ENCODE data around the gene GALNT2.

GALNT2 gene

GRCh38 chr1:230243583-230244353 is 176.7 kb downstream of the GALNT2 start:
- no peak for DNase-seq

DNA sequence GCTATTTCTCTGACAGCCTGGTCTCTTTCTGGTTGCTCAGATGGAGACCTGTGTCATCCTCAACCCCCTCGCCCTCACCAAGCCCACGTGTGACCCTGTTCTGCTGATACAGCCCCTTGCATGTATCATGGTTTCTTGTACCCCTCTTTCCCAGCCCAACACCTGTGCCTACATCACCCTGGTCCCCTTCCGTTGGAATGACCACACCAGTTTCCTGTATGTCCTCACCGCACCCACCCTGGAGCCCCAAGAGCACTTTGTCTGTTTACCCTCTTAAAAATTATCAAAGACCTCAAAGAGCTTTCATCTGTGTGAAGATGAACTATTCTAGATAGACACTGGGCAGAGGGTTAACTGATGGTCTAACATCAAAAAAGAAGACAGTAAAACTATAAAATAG is 179.5 kb downstream of the GALNT2 start:
- no peak for DNase-seq

- no peak for DNase-seq
Observed at GRCh38 chr1:230248016-230248888, 181.2 kb downstream of the GALNT2 start.

GRCh38 chr1:230248889-230249270 is 181.8 kb downstream of the GALNT2 start:
- DNase-seq: no peak

- DNase-seq: no peak
Observed at GRCh38 chr1:230249695-230250480, 182.8 kb downstream of the GALNT2 start.

- no peak for DNase-seq
Observed at GRCh38 chr1:230250666-230251065, 183.6 kb downstream of the GALNT2 start.

- DNase-seq: no peak
Observed at GRCh38 chr1:230251644-230252191, 184.7 kb downstream of the GALNT2 start.

GRCh38 chr1:230253150-230253549 is 186.1 kb downstream of the GALNT2 start:
- DNase-seq: no peak

DNA sequence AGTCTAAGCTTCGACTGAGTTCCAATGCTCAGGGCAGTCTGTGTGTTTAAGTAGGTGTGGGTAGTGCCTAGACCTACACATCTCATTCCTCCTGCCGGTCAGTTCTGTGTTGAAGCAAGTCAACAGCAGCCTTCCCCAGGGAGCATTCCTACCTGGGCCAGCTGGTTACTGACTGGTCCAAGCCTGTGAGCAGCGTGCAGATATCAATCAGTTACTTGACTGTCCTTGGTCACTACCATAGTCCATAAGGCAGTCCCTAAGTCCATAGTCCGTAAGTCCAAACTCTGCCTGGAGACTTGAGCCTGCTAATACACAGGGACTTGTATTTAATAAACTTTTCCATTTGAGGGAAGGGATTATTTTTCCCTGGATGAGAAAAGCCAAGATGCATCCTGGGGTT is 187.2 kb downstream of the GALNT2 start:
- no peak for DNase-seq

GRCh38 chr1:230255116-230255515 is 188.1 kb downstream of the GALNT2 start:
- no peak for DNase-seq

- no peak for DNase-seq
Observed at GRCh38 chr1:230255991-230256390, 189.0 kb downstream of the GALNT2 start.

- DNase-seq: no peak
Observed at GRCh38 chr1:230256896-230257295, 189.9 kb downstream of the GALNT2 start.

DNA sequence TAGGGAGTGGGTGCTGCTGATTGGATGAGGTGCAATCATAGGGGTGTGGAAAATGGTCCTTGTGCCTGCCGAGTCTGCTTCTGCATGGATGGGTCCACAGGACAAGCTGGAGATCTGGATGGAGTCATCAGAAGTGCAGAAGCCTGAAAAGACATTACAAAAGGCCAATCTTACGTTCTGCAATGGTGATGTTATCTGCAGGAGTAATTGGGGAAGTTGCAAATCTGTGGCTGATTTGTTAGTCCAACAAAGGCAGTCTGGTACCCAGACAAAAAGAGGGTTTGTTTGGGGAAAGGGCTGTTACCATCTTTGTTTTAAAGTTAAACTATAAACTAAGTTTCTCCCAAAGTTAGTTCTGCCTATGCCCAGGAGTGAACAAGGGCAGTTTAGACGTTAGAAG is 192.6 kb downstream of the GALNT2 start:
- DNase-seq: peak; percentile 31

- DNase-seq: no peak
Observed at GRCh38 chr1:230260831-230261230, 193.8 kb downstream of the GALNT2 start.

- DNase-seq: no peak
Observed at GRCh38 chr1:230261928-230262650, 195.1 kb downstream of the GALNT2 start.

DNA sequence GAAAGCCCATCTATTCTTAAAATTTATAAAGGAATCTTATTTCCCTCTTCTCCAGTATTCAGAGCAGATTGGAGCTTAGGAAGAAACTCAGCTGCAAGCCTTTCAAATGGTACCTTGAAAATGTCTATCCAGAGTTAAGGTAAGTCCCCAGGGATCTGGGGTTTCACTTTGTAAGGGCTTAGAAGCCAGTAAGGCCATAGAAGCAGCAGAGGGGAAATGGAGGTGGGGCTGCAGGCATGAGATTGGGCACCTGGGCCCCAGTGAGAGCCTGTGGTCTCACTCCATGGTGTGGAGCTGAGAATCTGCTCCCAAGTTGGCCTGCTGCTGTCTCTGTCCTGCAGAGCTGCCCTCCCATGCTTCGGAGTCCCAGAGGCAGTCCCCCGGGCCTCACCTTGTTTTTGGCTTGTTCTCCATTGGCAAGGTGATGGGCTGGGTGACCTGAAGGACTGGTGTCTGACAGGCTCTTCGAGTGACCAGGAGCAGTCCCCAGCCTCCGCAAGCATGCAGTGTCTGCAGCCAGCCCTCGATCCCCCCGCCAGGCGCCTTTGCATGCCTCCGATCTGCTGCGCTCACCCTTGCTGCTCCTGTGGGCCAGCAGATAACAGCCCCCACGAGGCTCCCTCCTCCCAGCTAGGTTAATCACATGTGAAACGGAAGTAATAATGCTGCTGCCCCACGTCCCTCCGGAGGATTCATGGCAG is 196.0 kb downstream of the GALNT2 start:
- DNase-seq: no peak

GRCh38 chr1:230263568-230264195 is 196.6 kb downstream of the GALNT2 start:
- no peak for DNase-seq

- no peak for DNase-seq
Observed at GRCh38 chr1:230264342-230264741, 197.3 kb downstream of the GALNT2 start.

- no peak for DNase-seq
Observed at GRCh38 chr1:230265200-230266115, 198.4 kb downstream of the GALNT2 start.

- no peak for DNase-seq
Observed at GRCh38 chr1:230266456-230266855, 199.4 kb downstream of the GALNT2 start.
